K562 (cell line): ENCODE results near the gene TP63. TPM values are rescaled to one million over a fixed set of nuclear protein-coding genes. Genes with fewer than 3 reads are reported as not detected.

Source experiments
- ATAC-seq: fragments of 200-7000 bp; cut with Tn5 transposase; 3 replicates; pipeline ENCODE4 v1.9.1; 2020; ENCODE audit warnings: moderate library complexity
- BruUV-seq: library from RNA; stranded (reverse); fragments of 400-500 nt; replicated peaks from 2 replicates; lab custom pipeline; 2021; lab: Mats Ljungman, UMichigan
- CTCF ChIA-PET: fragments of 300-600 bp; formaldehyde crosslinking; extraction: SDS; loops from one replicate; lab custom pipeline; 2021; ENCODE audit warnings: low intra/inter-chr PET ratio; lab: Yijun Ruan, JAX
- POLR2A ChIA-PET: fragments of 300-600, 350-650 bp; sonication (Branson Sonifier 250); formaldehyde crosslinking; extraction: SDS; loops from one replicate; lab custom pipeline; 2021; ENCODE audit warnings: antibody characterized with exemption, inconsistent platforms; lab: Yijun Ruan, JAX
- DNase-seq, 4 experiments: peaks; one replicate each; pipeline versions ENCODE4 v3.0.0 to v3.0.0-alpha.2; 2011 to 2018; ENCODE audit warnings: low spot score in 3 of 4, mixed read lengths in 3 of 4; ENCODE audit errors: extremely low read depth in 1 of 4
- FAIRE-seq: peaks from 2 replicates; lab custom pipeline; 2011; peaks lifted over from hg19 to GRCh38; lab: Jason Lieb, UNC
- H2AFZ ChIP-seq: 2 replicates; pipeline ENCODE4 v1.6.0; 2011; ENCODE audit warnings: low read depth, low read length, control low read depth, inconsistent platforms
- H3K27ac ChIP-seq: fragments of 200-600 bp; 3 replicates; pipeline ENCODE4 v1.8.0; 2011; ENCODE audit warnings: low read depth, mild to moderate bottlenecking, control low read depth, inconsistent platforms, low read length, moderate library complexity, mixed read lengths; ENCODE audit errors: extremely low read depth
- H3K27me3 ChIP-seq, 2 experiments: fragments of 300-600 bp in 1 of 2; 2 replicates in 1 of 2; 3 replicates in 1 of 2; pipeline versions ENCODE4 v1.6.0 to v1.8.0; 2011; ENCODE audit warnings: inconsistent platforms in 2 of 2, low read length in 2 of 2, mild to moderate bottlenecking in 1 of 2, mixed read lengths in 1 of 2, moderate library complexity in 1 of 2; ENCODE audit not compliant: control insufficient read depth in 2 of 2, insufficient read depth in 2 of 2
- H3K36me3 ChIP-seq: fragments of 300-600 bp; 3 replicates; pipeline ENCODE4 v1.8.0; 2011; ENCODE audit warnings: mild to moderate bottlenecking, low read length, inconsistent platforms; ENCODE audit not compliant: control insufficient read depth, insufficient read depth
- H3K4me1 ChIP-seq, 2 experiments: fragments of 200-600 bp in 1 of 2; replicated peaks in 1 of 2; 2 replicates in 1 of 2; 3 replicates in 1 of 2; pipeline versions ENCODE4 v1.5.1 to v1.8.0; 2011; ENCODE audit warnings: inconsistent platforms in 2 of 2, low read length in 2 of 2, mild to moderate bottlenecking in 1 of 2, mixed read lengths in 1 of 2, moderate library complexity in 1 of 2; ENCODE audit not compliant: control insufficient read depth in 2 of 2, insufficient read depth in 2 of 2
- H3K4me2 ChIP-seq: 2 replicates; pipeline ENCODE4 v1.6.1; 2011; ENCODE audit warnings: low read length, control low read depth, inconsistent platforms, mixed read lengths; ENCODE audit not compliant: insufficient read depth
- H3K4me3 ChIP-seq: fragments of 200-600 bp; sonication (generic), shearing (Covaris generic); 2 replicates; pipeline ENCODE4 v1.5.1; 2016; ENCODE audit warnings: control low read depth, inconsistent platforms
- H3K79me2 ChIP-seq: fragments of 200-600 bp; 3 replicates; pipeline ENCODE4 v1.8.0; 2011; ENCODE audit warnings: low read length, inconsistent platforms; ENCODE audit not compliant: control insufficient read depth, insufficient read depth
- H3K9ac ChIP-seq, 2 experiments: 2 replicates each; pipeline versions ENCODE4 v1.6.0 to v1.6.1; 2011; ENCODE audit warnings: low read depth in 2 of 2, low read length in 2 of 2, control low read depth in 1 of 2, inconsistent platforms in 1 of 2, mild to moderate bottlenecking in 1 of 2, mixed read lengths in 1 of 2; ENCODE audit not compliant: insufficient read depth in 1 of 2
- H3K9me1 ChIP-seq: one replicate; pipeline ENCODE4 v1.6.0; 2011; ENCODE audit warnings: inconsistent platforms, mild to moderate bottlenecking, low read length, moderate library complexity; ENCODE audit not compliant: control insufficient read depth, insufficient read depth
- H3K9me3 ChIP-seq: replicated peaks from 2 replicates; pipeline ENCODE4 v1.5.1; 2011; ENCODE audit warnings: low read depth, low read length, inconsistent platforms; ENCODE audit not compliant: control insufficient read depth, insufficient read depth
- H4K20me1 ChIP-seq: replicated peaks from 2 replicates; pipeline ENCODE4 v1.6.1; 2011; ENCODE audit warnings: low read length, inconsistent platforms, mixed read lengths; ENCODE audit not compliant: control insufficient read depth, insufficient read depth
- CTCFL ChIP-seq: IDR thresholded peaks from 2 replicates; pipeline ENCODE4 v1.6.1; 2011; ENCODE audit warnings: borderline replicate concordance, low read depth, mild to moderate bottlenecking, moderate library complexity, low read length; ENCODE audit not compliant: insufficient read depth, poor library complexity, severe bottlenecking
- EP400 ChIP-seq: fragments of 450-650 bp; IDR thresholded peaks from 2 replicates; pipeline ENCODE4 v1.6.1; 2017; ENCODE audit warnings: antibody characterized with exemption, mild to moderate bottlenecking, moderate library complexity
- HOMEZ ChIP-seq: fragments of 250-450 bp; sonication (Bioruptor Pico); IDR thresholded peaks from 2 replicates; pipeline ENCODE4 v1.4.0; 2020; ENCODE audit warnings: mild to moderate bottlenecking, moderate library complexity
- IFI16 ChIP-seq: fragments of 250-450 bp; sonication (Bioruptor Pico); IDR thresholded peaks from 2 replicates; pipeline ENCODE4 v2.1.2; 2022; ENCODE audit warnings: mild to moderate bottlenecking, inconsistent platforms
- IRF9 ChIP-seq: fragments of 450-650 bp; IDR thresholded peaks from 2 replicates; pipeline ENCODE4 v1.6.1; 2016; ENCODE audit warnings: missing biosample characterization, missing genetic modification characterization
- JUNB ChIP-seq: fragments of 450-650 bp; formaldehyde crosslinking; conservative IDR thresholded peaks from 2 replicates; pipeline ENCODE4 v1.4.0; 2020; ENCODE audit warnings: mild to moderate bottlenecking
- MAFG ChIP-seq: fragments of 450-650 bp; conservative IDR thresholded peaks from 2 replicates; pipeline ENCODE4 v1.6.1; 2016; ENCODE audit warnings: missing genetic modification characterization, missing compliant biosample characterization
- MTF1 ChIP-seq: fragments of 250-450 bp; sonication (Bioruptor Pico); IDR thresholded peaks from 2 replicates; pipeline ENCODE4 v1.9.0; 2021; ENCODE audit warnings: moderate library complexity, mild to moderate bottlenecking, inconsistent platforms, borderline replicate concordance
- NELFE ChIP-seq: IDR thresholded peaks from 2 replicates; pipeline ENCODE4 v1.6.1; 2011; ENCODE audit warnings: mild to moderate bottlenecking; ENCODE audit not compliant: insufficient read depth, insufficient read length
- SRSF3 ChIP-seq: fragments of 200-400 bp; formaldehyde crosslinking; IDR thresholded peaks from 2 replicates; pipeline ENCODE4 v1.6.1; 2016; ENCODE audit warnings: mild to moderate bottlenecking, low read length, moderate library complexity; ENCODE audit not compliant: insufficient read depth
- THRB ChIP-seq: fragments of 450-650 bp; formaldehyde crosslinking; conservative IDR thresholded peaks from 2 replicates; pipeline ENCODE4 v1.4.0; 2022; ENCODE audit warnings: mild to moderate bottlenecking, missing genetic modification characterization
- ZBTB43 ChIP-seq: sonication (generic); formaldehyde crosslinking; IDR thresholded peaks from 2 replicates; pipeline ENCODE4 v1.8.0; 2023; ENCODE audit warnings: mild to moderate bottlenecking, missing genetic modification reagents
- ZNF449 ChIP-seq: fragments of 250-450 bp; sonication (Bioruptor Pico); IDR thresholded peaks from 2 replicates; pipeline ENCODE4 v1.8.0; 2022; ENCODE audit warnings: moderate library complexity, mild to moderate bottlenecking, inconsistent platforms
- WGBS: fragments of 100-300 bp; shearing (Covaris generic); methylation state at CpG from one replicate; pipeline ENCODE4 v1.1.6; 2016; ENCODE audit warnings: low coverage, mixed read lengths; ENCODE audit not compliant: insufficient coverage; ENCODE audit errors: missing lambda C conversion rate; 5-methylcytosine and 5-hydroxymethylcytosine counted together
- in situ Hi-C: fragments of 300-500 bp; cut with MboI; formaldehyde crosslinking; loops from 4 replicates; pipeline ENCODE4 v1.15.0; 2018; ENCODE audit warnings: inconsistent platforms, mixed read lengths
- intact Hi-C: fragments of 100-400 bp; cut with micrococcal nuclease; formaldehyde crosslinking; loops from 2 replicates; pipeline ENCODE4 v1.14.2; 2022
- polyA plus RNA-seq, 8 experiments: library from polyadenylated mRNA; depleted of rRNA in 4 of 8; stranded (reverse) in 5 of 8; unstranded in 3 of 8; fragments of >200 nt; fragmentation: Nextera tagmentation in 2 of 8; fragmentation: Illumina TruSeq in 1 of 8; extraction: Ambion mirVana in 2 of 8; extraction: Trizol in 1 of 8; gene quantifications; 2 replicates each; pipeline versions ENCODE4 v1.2.1 to v1.2.3, GENCODE V29; 2011 to 2014; ENCODE audit warnings: inconsistent platforms in 1 of 8, missing spikeins in 1 of 8
- total RNA-seq, 7 experiments: library from RNA; depleted of rRNA in 6 of 7; stranded (reverse); fragments of >200 nt in 6 of 7; fragmentation: Illumina TruSeq in 2 of 7; extraction: Trizol in 2 of 7; gene quantifications; 2 replicates each; pipeline versions ENCODE4 v1.2.1 to v1.2.3, GENCODE V29; 2011 to 2021; ENCODE audit warnings: low replicate concordance in 1 of 7

TP63 gene
- total and polyA plus RNA-seq, 9 of the 15 experiments (the other 6 are each of a cell fraction or from before 2014, with no cell fraction given), result 0.32 to 1.4 (median 0.50) TPM

- ChIA-PET CTCF (no interaction called here), POLR2A (no interaction called here)
- H3K4me1 ChIP-seq, result no peaks in the 10 kb centered on the region
- H3K9ac ChIP-seq, result no peak overlapping the region
- no peaks in the 10 kb centered on the region for H3K36me3 ChIP-seq
- FAIRE-seq (no peak), ATAC-seq (no peak), DNase-seq (no peak)
- H3K27me3 ChIP-seq, result no peaks in the 10 kb centered on the region
- BruUV-seq, result no TSS peak
- H3K9me1 ChIP-seq, result no peaks in the 10 kb centered on the region
- no peaks in the 10 kb centered on the region for H4K20me1 ChIP-seq
- no peak overlapping the region for H3K27ac ChIP-seq
- no peak overlapping the region for H3K4me3 ChIP-seq
- H3K9me3 ChIP-seq, result no peaks in the 10 kb centered on the region; the same call in 1 of the 2 replicates
- WGBS, result 3% methylated on average over 4 of the region's 4 CpGs
- in situ Hi-C loops, result no loop called here
- no peak overlapping the region for H2AFZ ChIP-seq
- H3K4me2 ChIP-seq, result no peak overlapping the region
- H3K79me2 ChIP-seq, result no peaks in the 10 kb centered on the region
- intact Hi-C loops, result no loop called here
- TF ChIP-seq THRB (CRISPR knock-in tag) (no peak), JUNB (no peak), EP400 (no peak), NELFE (no peak), ZNF449 (CRISPR knock-in tag) (no peak), MAFG (no peak), CTCFL (no peak), HOMEZ (no peak), MTF1 (CRISPR knock-in tag) (no peak), IRF9 (tag) (no peak), SRSF3 (no peak), IFI16 (CRISPR knock-in tag) (no peak), ZBTB43 (no peak)
Observed at GRCh38 chr3:189677667-189678066, 46.5 kb downstream of the TP63 start.
